ENCODE results near the gene SOD1. TPM values are rescaled to one million over a fixed set of nuclear protein-coding genes. Genes with fewer than 3 reads are reported as not detected.
"Not testable (repeated sequence)": the region's sequence is repeated elsewhere in the genome, so short reads cannot be mapped to it uniquely, and the experiment has no call there.

The SOD1 gene
- polyA plus RNA-seq: 438 TPM

- H3K27ac Mint-ChIP-seq: peak within 1 kb of the TSS; percentile 79 to 98 (median 98)
- H3K4me3 Mint-ChIP-seq: peak within 1 kb of the TSS; percentile 94 to 100 (median 99)
- H3K9me3 Mint-ChIP-seq: no peaks in the 10 kb centered on the region
- H3K27me3 Mint-ChIP-seq: no peaks in the 10 kb centered on the region
- peaks cover 31 to 47% (median 41%) of the 10 kb centered on the region in 3 donors for H3K4me1 Mint-ChIP-seq
- H3K36me3 Mint-ChIP-seq: peaks cover 5% of the 10 kb centered on the region
Observed at GRCh38 chr21:31659536-31660258, at the start of gene SOD1. Gene SOD1, plus strand, starts transcription at chr21:31659693. Its CDS starts 77 bp downstream, at chr21:31659770.

GRCh38 chr21:31611445-31611844 lies 48.0 kb upstream of the SOD1 start:
- peaks cover 24% of the 10 kb centered on the region for H3K27me3 Mint-ChIP-seq
- no peak overlapping the region for H3K4me3 Mint-ChIP-seq
- peaks cover 2% of the 10 kb centered on the region for H3K36me3 Mint-ChIP-seq
- H3K9me3 Mint-ChIP-seq: peaks cover 6 to 14% (median 13%) of the 10 kb centered on the region in 3 donors
- peaks cover 0 to 2% (median 0%) of the 10 kb centered on the region in 3 donors for H3K4me1 Mint-ChIP-seq
- H3K27ac Mint-ChIP-seq: no peak overlapping the region

- Mint-ChIP-seq H3K27me3 (peaks cover 24% of the 10 kb centered on the region), H3K4me3 (peak overlapping the region in 1 of 4 donors; percentile 33), H3K27ac (no peak overlapping the region), H3K4me1 (peaks cover 0 to 2% (median 0%) of the 10 kb centered on the region in 3 donors), H3K9me3 (peaks cover 6 to 14% (median 13%) of the 10 kb centered on the region in 3 donors), H3K36me3 (peaks cover 2% of the 10 kb centered on the region)
Observed at GRCh38 chr21:31612894-31613785, 46.4 kb upstream of the SOD1 start.

GRCh38 chr21:31614705-31615104 lies 44.8 kb upstream of the SOD1 start:
- Mint-ChIP-seq H3K9me3 (peaks cover 6 to 16% (median 13%) of the 10 kb centered on the region in 3 donors), H3K36me3 (no peaks in the 10 kb centered on the region), H3K4me3 (no peak overlapping the region), H3K27ac (no peak overlapping the region), H3K4me1 (peaks cover 0 to 2% (median 0%) of the 10 kb centered on the region in 3 donors), H3K27me3 (peaks cover 19% of the 10 kb centered on the region)

- Mint-ChIP-seq H3K4me1 (peaks cover 0 to 2% (median 0%) of the 10 kb centered on the region in 3 donors), H3K4me3 (no peak overlapping the region), H3K27me3 (peaks cover 11% of the 10 kb centered on the region), H3K9me3 (peaks cover under 1 to 11% (median 8%) of the 10 kb centered on the region in 3 donors), H3K27ac (no peak overlapping the region), H3K36me3 (no peaks in the 10 kb centered on the region)
Observed at GRCh38 chr21:31616216-31616615, 43.3 kb upstream of the SOD1 start.

- Mint-ChIP-seq H3K4me1 (peaks cover 0 to 5% (median 4%) of the 10 kb centered on the region in 3 donors), H3K27ac (peak overlapping the region in 1 of 3 donors; percentile 67), H3K9me3 (peaks cover 0 to 4% (median 0%) of the 10 kb centered on the region in 3 donors), H3K36me3 (no peaks in the 10 kb centered on the region), H3K27me3 (peaks cover 5% of the 10 kb centered on the region), H3K4me3 (no peak overlapping the region)
Observed at GRCh38 chr21:31618696-31619430, 40.6 kb upstream of the SOD1 start.

- H3K36me3 Mint-ChIP-seq: peaks cover 2% of the 10 kb centered on the region
- peaks cover 0 to 6% (median 0%) of the 10 kb centered on the region in 3 donors for H3K9me3 Mint-ChIP-seq
- peaks cover 0 to 5% (median 4%) of the 10 kb centered on the region in 3 donors for H3K4me1 Mint-ChIP-seq
- H3K27me3 Mint-ChIP-seq: peaks cover 5% of the 10 kb centered on the region
- H3K27ac Mint-ChIP-seq: peak overlapping the region in 1 of 3 donors; percentile 41
- no peak overlapping the region for H3K4me3 Mint-ChIP-seq
Observed at GRCh38 chr21:31622397-31622796, 37.1 kb upstream of the SOD1 start.

- no peak overlapping the region for H3K4me3 Mint-ChIP-seq
- peaks cover 2% of the 10 kb centered on the region for H3K36me3 Mint-ChIP-seq
- peaks cover 0 to 5% (median 4%) of the 10 kb centered on the region in 3 donors for H3K4me1 Mint-ChIP-seq
- H3K27ac Mint-ChIP-seq: no peak overlapping the region
- peaks cover 0 to 6% (median 0%) of the 10 kb centered on the region in 3 donors for H3K9me3 Mint-ChIP-seq
- H3K27me3 Mint-ChIP-seq: peaks cover 5% of the 10 kb centered on the region
Observed at GRCh38 chr21:31623664-31624063, 35.8 kb upstream of the SOD1 start.

GRCh38 chr21:31624181-31624580 lies 35.3 kb upstream of the SOD1 start:
- peaks cover 0 to 5% (median 0%) of the 10 kb centered on the region in 3 donors for H3K9me3 Mint-ChIP-seq
- peaks cover 5% of the 10 kb centered on the region for H3K27me3 Mint-ChIP-seq
- H3K4me3 Mint-ChIP-seq: no peak overlapping the region
- H3K27ac Mint-ChIP-seq: no peak overlapping the region
- H3K36me3 Mint-ChIP-seq: peaks cover 2% of the 10 kb centered on the region
- peaks cover 0 to 5% (median 4%) of the 10 kb centered on the region in 3 donors for H3K4me1 Mint-ChIP-seq

- peaks cover 0 to 2% (median 0%) of the 10 kb centered on the region in 3 donors for H3K9me3 Mint-ChIP-seq
- peaks cover 5% of the 10 kb centered on the region for H3K27me3 Mint-ChIP-seq
- peaks cover 0 to 5% (median 4%) of the 10 kb centered on the region in 3 donors for H3K4me1 Mint-ChIP-seq
- H3K27ac Mint-ChIP-seq: no peak overlapping the region
- peaks cover 2% of the 10 kb centered on the region for H3K36me3 Mint-ChIP-seq
- H3K4me3 Mint-ChIP-seq: no peak overlapping the region
Observed at GRCh38 chr21:31624961-31625491, 34.5 kb upstream of the SOD1 start.

- H3K36me3 Mint-ChIP-seq: peaks cover 4% of the 10 kb centered on the region
- no peak overlapping the region for H3K4me3 Mint-ChIP-seq
- peaks cover 0 to 3% (median 2%) of the 10 kb centered on the region in 3 donors for H3K9me3 Mint-ChIP-seq
- no peaks in the 10 kb centered on the region for H3K4me1 Mint-ChIP-seq
- H3K27me3 Mint-ChIP-seq: no peaks in the 10 kb centered on the region
- H3K27ac Mint-ChIP-seq: no peak overlapping the region
Observed at GRCh38 chr21:31629972-31630711, 29.4 kb upstream of the SOD1 start.

- H3K36me3 Mint-ChIP-seq, H3K27ac Mint-ChIP-seq, H3K9me3 Mint-ChIP-seq, H3K4me3 Mint-ChIP-seq, H3K4me1 Mint-ChIP-seq, H3K27me3 Mint-ChIP-seq: not testable (repeated sequence)
Observed at GRCh38 chr21:31631881-31632280, 27.6 kb upstream of the SOD1 start.

- Mint-ChIP-seq H3K4me1 (no peaks in the 10 kb centered on the region), H3K9me3 (peaks cover 3 to 6% (median 6%) of the 10 kb centered on the region in 3 donors), H3K4me3 (no peak overlapping the region), H3K27ac (no peak overlapping the region), H3K36me3 (peaks cover 5% of the 10 kb centered on the region), H3K27me3 (no peaks in the 10 kb centered on the region)
Observed at GRCh38 chr21:31634993-31635392, 24.5 kb upstream of the SOD1 start.

- H3K9me3 Mint-ChIP-seq: peaks cover 3 to 8% (median 6%) of the 10 kb centered on the region in 3 donors
- H3K4me1 Mint-ChIP-seq: no peaks in the 10 kb centered on the region
- no peaks in the 10 kb centered on the region for H3K27me3 Mint-ChIP-seq
- no peak overlapping the region for H3K27ac Mint-ChIP-seq
- H3K4me3 Mint-ChIP-seq: no peak overlapping the region
- peaks cover 5% of the 10 kb centered on the region for H3K36me3 Mint-ChIP-seq
Observed at GRCh38 chr21:31636874-31637273, 22.6 kb upstream of the SOD1 start.
